Fibroblast of villous mesenchyme (primary cell): Measurements from ENCODE around the gene CFLAR. TPM values are rescaled to one million over a fixed set of nuclear protein-coding genes. Genes with fewer than 3 reads are reported as not detected.
"Not testable (repeated sequence)": the region's sequence is repeated elsewhere in the genome, so short reads cannot be mapped to it uniquely, and the experiment has no call there.

ENCODE experiments used
- DNase-seq: peaks from one replicate; pipeline ENCODE4 v3.0.0-alpha.2; 2010; ENCODE audit warnings: low read depth
- H3K4me3 ChIP-seq: 2 replicates; pipeline ENCODE4 v1.5.1; 2011; ENCODE audit warnings: low read depth, mild to moderate bottlenecking, low read length
- CTCF ChIP-seq: IDR thresholded peaks from 2 replicates; pipeline ENCODE4 v1.5.1; 2012; ENCODE audit warnings: low read depth, mild to moderate bottlenecking, low read length; ENCODE audit not compliant: insufficient read depth
- total RNA-seq: library from RNA; depleted of rRNA; stranded (reverse); fragments of >200 nt; gene quantifications from 2 replicates; pipeline ENCODE4 v1.2.3, GENCODE V29; 2012

Gene CFLAR
- total RNA-seq, 1 donor, result 143 TPM

GRCh38 chr2:201149064-201149820, 33.3 kb downstream of the CFLAR start:
- peak; percentile 83 for DNase-seq
- no peak overlapping the region for H3K4me3 ChIP-seq
- no peak for TF ChIP-seq CTCF

GRCh38 chr2:201149821-201150165, 33.8 kb downstream of the CFLAR start:
- DNase-seq, H3K4me3 ChIP-seq: not testable (repeated sequence)

GRCh38 chr2:201150454-201151020, 34.6 kb downstream of the CFLAR start:
- no peak overlapping the region for H3K4me3 ChIP-seq
- TF ChIP-seq CTCF, result no peak
- no peak for DNase-seq

GRCh38 chr2:201151127-201151981, 35.4 kb downstream of the CFLAR start:
- no peak for TF ChIP-seq CTCF
- H3K4me3 ChIP-seq, result no peak overlapping the region
- DNase-seq, result peak; percentile 89

- no peak for DNase-seq
- no peak for TF ChIP-seq CTCF
- no peak overlapping the region for H3K4me3 ChIP-seq
Measured at GRCh38 chr2:201152517-201152916, 36.6 kb downstream of the CFLAR start.

GRCh38 chr2:201152999-201153815, 37.2 kb downstream of the CFLAR start:
- H3K4me3 ChIP-seq, result no peak overlapping the region
- no peak for TF ChIP-seq CTCF
- no peak for DNase-seq
